Epidermal melanocyte (primary cell): ENCODE measurements around the gene EYA3.

Experiments
- DNase-seq: peaks from one replicate; pipeline ENCODE4 v3.0.0; 2011; ENCODE audit warnings: low spot score; ENCODE audit not compliant: insufficient read length

EYA3 gene

GRCh38 chr1:27940870-27941560 is 147.4 kb downstream of the EYA3 start:
- DNase-seq, result no peak

- DNase-seq, result no peak
Measured at GRCh38 chr1:27940297-27940696, 148.1 kb downstream of the EYA3 start.

- no peak for DNase-seq
Measured at GRCh38 chr1:27938488-27938887, 149.9 kb downstream of the EYA3 start.

GRCh38 chr1:27937524-27937836 is 150.9 kb downstream of the EYA3 start:
- no peak for DNase-seq

GRCh38 chr1:27936370-27936769 is 152.0 kb downstream of the EYA3 start:
- DNase-seq, result no peak

- no peak for DNase-seq
Measured at GRCh38 chr1:27935721-27936120, 152.7 kb downstream of the EYA3 start.

GRCh38 chr1:27934818-27935549 is 153.4 kb downstream of the EYA3 start, which contains the start of gene SMPDL3B:
TSS of gene SMPDL3B (plus strand) at chr1:27935000. CDS start at chr1:27935184, 184 bp downstream.
- no peak for DNase-seq

- DNase-seq, result no peak
Measured at GRCh38 chr1:27931759-27932158, 156.7 kb downstream of the EYA3 start.

GRCh38 chr1:27931184-27931583 is 157.2 kb downstream of the EYA3 start:
- no peak for DNase-seq

GRCh38 chr1:27928216-27928954 is 160.0 kb downstream of the EYA3 start:
- no peak for DNase-seq

GRCh38 chr1:27922272-27922671 is 166.1 kb downstream of the EYA3 start:
- DNase-seq, result no peak
